Lower lobe of right lung (tissue), 2 donors: ENCODE results near the gene ADAMTSL3. TPM values are rescaled to one million over a fixed set of nuclear protein-coding genes. Genes with fewer than 3 reads are reported as not detected.
A peak's percentile ranks its signal among the peaks of the same experiment; 100 is the strongest.
"Not testable (repeated sequence)": the region's sequence is repeated elsewhere in the genome, so short reads cannot be mapped to it uniquely, and the experiment has no call there.

Experiments
- ATAC-seq, 2 donors: fragments of 200-7000 bp; cut with Tn5 transposase; one replicate each; pipeline ENCODE4 v1.9.1; 2020 to 2022; ENCODE audit warnings: mild to moderate bottlenecking in 2 of 2, moderate library complexity in 2 of 2
- DNase-seq: peaks from one replicate; pipeline ENCODE4 v3.0.0-alpha.2; 2020
- H3K27ac ChIP-seq: fragments of 200-600 bp; one replicate; pipeline ENCODE4 v1.8.0; 2022
- H3K27me3 ChIP-seq: fragments of 200-600 bp; one replicate; pipeline ENCODE4 v1.8.0; 2022; ENCODE audit warnings: low read depth
- H3K36me3 ChIP-seq: fragments of 200-600 bp; one replicate; pipeline ENCODE4 v1.8.0; 2022; ENCODE audit warnings: mild to moderate bottlenecking
- H3K4me1 ChIP-seq: fragments of 200-600 bp; one replicate; pipeline ENCODE4 v1.8.0; 2022
- H3K4me3 ChIP-seq: fragments of 200-600 bp; one replicate; pipeline ENCODE4 v1.8.0; 2022; ENCODE audit warnings: mild to moderate bottlenecking
- H3K9me3 ChIP-seq: fragments of 200-600 bp; one replicate; pipeline ENCODE4 v1.8.0; 2022
- CTCF ChIP-seq: fragments of 200-600 bp; IDR thresholded peaks from one replicate; pipeline ENCODE4 v1.8.0; 2022; ENCODE audit warnings: antibody characterized with exemption, mild to moderate bottlenecking
- intact Hi-C: fragments of 100-400 bp; cut with DNase I; formaldehyde crosslinking; loops from one replicate; pipeline ENCODE4 v1.11.0; 2022
- total RNA-seq: library from RNA; stranded (reverse); fragmentation: NEBNext Ultra II Directional; extraction: Animal tissue kit (Norgen Biotek cat#: 25700); gene quantifications from one replicate; pipeline ENCODE4 v1.2.1, GENCODE V29; 2021
- donor health status: DM: no; HTN: yes; CAD: no; lungs with severe emphysema.

The ADAMTSL3 gene
- total RNA-seq, 1 donor from 2014 or later = 26.4 TPM

- intact Hi-C loops = no loop called here
- Histone ChIP-seq H3K27ac (no peak overlapping the region), H3K27me3 (no peaks in the 10 kb centered on the region), H3K4me3 (no peak overlapping the region), H3K4me1 (no peaks in the 10 kb centered on the region), H3K9me3 (no peaks in the 10 kb centered on the region), H3K36me3 (no peaks in the 10 kb centered on the region)
- DNase-seq = no peak
- peak; percentile 18 for TF ChIP-seq CTCF
- ATAC-seq = peak; percentile 69 to 73
Observed at GRCh38 chr15:83747050-83747717, 93.3 kb downstream of the ADAMTSL3 start.

- ATAC-seq = no peak
- H3K4me3 ChIP-seq = no peak overlapping the region
Observed at GRCh38 chr15:83747718-83748110, 93.8 kb downstream of the ADAMTSL3 start.

DNA sequence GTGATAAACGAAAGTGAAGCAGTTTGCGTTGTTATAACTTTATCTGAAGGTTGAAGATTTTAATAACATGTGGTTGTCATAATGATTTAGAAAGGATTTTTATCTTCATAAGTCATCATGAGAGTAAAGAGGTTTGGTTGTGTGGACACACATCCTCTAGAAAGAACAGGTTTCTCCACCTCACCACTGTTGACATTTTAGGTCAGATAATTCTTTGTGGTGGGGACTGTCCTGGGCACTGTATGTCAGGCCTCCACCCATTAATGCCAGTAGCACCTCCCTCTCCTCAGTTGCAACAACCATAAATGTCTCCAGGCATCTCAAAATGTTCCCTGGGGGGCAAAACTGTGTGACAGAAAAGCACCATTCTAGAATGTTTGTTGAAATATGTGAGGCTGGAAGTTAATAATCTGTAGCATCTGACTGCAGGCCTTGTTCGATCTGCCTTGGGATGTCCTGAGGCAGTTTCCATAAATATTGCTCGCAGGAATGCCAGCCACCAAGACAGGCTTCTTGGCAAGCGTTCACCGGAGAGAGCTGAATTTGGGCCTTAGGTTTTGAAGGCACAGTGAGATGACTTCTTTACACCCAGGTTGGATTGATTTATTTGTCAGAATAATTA lies 100.1 kb downstream of the ADAMTSL3 start:
- DNase-seq (no peak), ATAC-seq (no peak)
- TF ChIP-seq CTCF = no peak
- no peaks in the 10 kb centered on the region for H3K36me3 ChIP-seq
- no peaks in the 10 kb centered on the region for H3K4me1 ChIP-seq
- H3K4me3 ChIP-seq = no peak overlapping the region
- no peak overlapping the region for H3K27ac ChIP-seq
- H3K27me3 ChIP-seq = no peaks in the 10 kb centered on the region
- H3K9me3 ChIP-seq = no peaks in the 10 kb centered on the region
- intact Hi-C loops = no loop called here

More at GRCh38 chr15:83747718-83748110, 93.8 kb downstream of the ADAMTSL3 start:
- Histone ChIP-seq H3K9me3 (no peaks in the 10 kb centered on the region), H3K36me3 (no peaks in the 10 kb centered on the region), H3K27ac (no peak overlapping the region), H3K4me1 (no peaks in the 10 kb centered on the region), H3K27me3 (no peaks in the 10 kb centered on the region)
- no peak for DNase-seq
- no peak for TF ChIP-seq CTCF
- intact Hi-C loops = no loop called here

DNA sequence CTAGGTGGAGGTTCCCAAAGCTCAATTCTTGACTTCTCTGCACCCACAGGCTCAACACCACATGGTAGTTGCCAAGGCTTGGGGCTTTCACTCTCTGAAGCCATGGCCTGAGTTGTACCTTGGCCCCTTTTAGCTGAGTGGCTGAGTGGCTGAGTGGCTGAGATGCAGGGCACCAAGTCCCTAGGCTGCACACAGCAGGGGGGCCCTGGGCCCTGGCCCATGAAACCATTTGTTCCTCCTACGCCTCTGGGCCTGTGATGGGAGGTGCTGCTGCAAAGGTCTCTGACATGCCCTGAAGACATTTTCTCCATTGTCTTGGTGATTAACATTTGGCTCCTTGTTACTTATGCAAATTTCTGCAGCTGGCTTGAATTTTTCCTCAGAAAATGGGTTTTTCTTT lies 103.4 kb downstream of the ADAMTSL3 start:
- H3K27ac ChIP-seq, DNase-seq, H3K4me1 ChIP-seq, H3K27me3 ChIP-seq, ATAC-seq, H3K36me3 ChIP-seq, H3K9me3 ChIP-seq, intact Hi-C loops, H3K4me3 ChIP-seq: not testable (repeated sequence)

DNA sequence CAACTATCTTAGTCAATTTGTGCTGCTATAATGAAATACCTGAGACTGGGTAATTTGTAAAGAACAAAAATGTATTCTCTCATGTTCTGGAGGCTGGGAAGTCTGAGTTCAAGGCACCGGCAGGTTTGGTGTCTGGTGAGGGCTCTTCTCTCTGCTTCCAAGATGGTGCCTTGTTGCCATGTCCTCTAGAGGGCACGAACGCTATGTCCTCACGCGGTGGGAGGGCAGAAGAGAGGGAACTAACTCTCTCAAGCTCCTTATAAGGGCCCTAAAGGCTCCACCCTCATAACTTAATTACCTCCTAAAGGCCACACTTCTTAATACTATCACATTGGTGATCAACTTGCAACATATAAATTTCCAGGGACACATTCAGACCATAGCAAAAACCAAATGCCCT lies 108.4 kb downstream of the ADAMTSL3 start:
- no peak for ATAC-seq
- Histone ChIP-seq H3K9me3 (no peaks in the 10 kb centered on the region), H3K36me3 (no peaks in the 10 kb centered on the region), H3K4me3 (no peak overlapping the region), H3K4me1 (no peaks in the 10 kb centered on the region), H3K27ac (no peak overlapping the region), H3K27me3 (no peaks in the 10 kb centered on the region)
- intact Hi-C loops = no loop called here
- DNase-seq = no peak
- TF ChIP-seq CTCF = no peak

GRCh38 chr15:83764201-83764838 lies 110.4 kb downstream of the ADAMTSL3 start:
- no peak for DNase-seq
- no peak overlapping the region for H3K27ac ChIP-seq

More at GRCh38 chr15:83764201-83764838, 110.4 kb downstream of the ADAMTSL3 start:
- H3K9me3 ChIP-seq = no peaks in the 10 kb centered on the region
- no peaks in the 10 kb centered on the region for H3K27me3 ChIP-seq
- no peaks in the 10 kb centered on the region for H3K36me3 ChIP-seq
- no peak overlapping the region for H3K4me3 ChIP-seq
- TF ChIP-seq CTCF = no peak
- ATAC-seq = no peak
- intact Hi-C loops = no loop called here
- H3K4me1 ChIP-seq = no peaks in the 10 kb centered on the region
